Measurements from ENCODE around the gene PPP1CA. TPM values are rescaled to one million over a fixed set of nuclear protein-coding genes. Genes with fewer than 3 reads are reported as not detected.

The PPP1CA gene
- total RNA-seq, 1 experiment from 2014 or later = 169 TPM

GRCh38 chr11:67416416-67417335 is 15.0 kb upstream of the PPP1CA start:
- Histone ChIP-seq H3K27me3 (no peaks in the 10 kb centered on the region; the same call in 1 of the 2 replicates), H3K36me3 (no peaks in the 10 kb centered on the region), H3K4me3 (no peak overlapping the region), H3K27ac (no peak overlapping the region), H3K4me1 (peaks cover 8% of the 10 kb centered on the region; the same call in 1 of the 2 replicates), H3K9me3 (replicated peaks) (no peaks in the 10 kb centered on the region)
- DNase-seq = no peak

DNA sequence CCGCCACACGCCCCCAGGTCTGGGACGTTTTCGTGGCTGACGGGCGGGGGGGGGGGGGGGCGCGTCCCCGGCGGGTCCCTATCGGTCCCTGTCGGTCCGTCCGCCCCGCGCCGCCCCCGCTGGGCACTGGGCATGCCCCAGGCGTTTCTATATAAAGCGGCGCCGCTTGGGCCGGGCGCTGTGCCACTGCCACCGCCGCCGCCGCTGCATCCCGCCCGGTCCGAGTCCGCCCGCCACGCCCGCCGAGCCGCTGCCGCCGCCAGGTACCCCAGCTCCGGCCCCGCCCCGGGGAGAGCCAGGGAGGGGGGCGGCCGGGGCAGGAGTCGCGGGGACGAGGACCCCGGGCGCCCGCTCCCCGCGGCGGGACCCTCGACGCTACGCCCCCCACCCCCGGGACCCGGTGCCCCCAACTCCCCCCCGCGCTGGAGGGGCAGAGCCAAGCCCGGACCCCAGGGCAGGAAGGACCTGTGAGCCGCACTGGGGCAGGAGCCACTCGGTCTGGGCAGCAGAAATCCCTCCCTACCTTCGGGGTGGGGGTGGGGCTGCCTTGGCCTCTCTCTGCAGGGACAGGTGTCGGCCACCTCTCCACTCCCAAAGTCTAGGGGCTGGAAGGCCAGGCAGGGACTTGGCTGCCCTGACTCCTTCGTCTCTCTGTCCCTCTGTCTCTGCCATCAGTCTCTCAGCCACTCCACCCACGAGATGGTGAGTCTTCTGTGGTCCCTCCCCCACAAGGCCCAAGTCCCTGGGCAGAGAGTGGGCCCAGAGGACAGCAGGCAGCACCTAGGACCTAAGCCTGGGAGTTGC is 14.0 kb upstream of the PPP1CA start, which contains the start of gene CARNS1:
Gene CARNS1 (plus strand): TSS at position 178 of the 804 bp plus-strand sequence. CDS start 522 bp downstream, at position 700.
- Histone ChIP-seq H3K36me3 (no peaks in the 10 kb centered on the region), H3K4me3 (no peak within 1 kb of the TSS), H3K27me3 (peaks cover 2% of the 10 kb centered on the region; the same call in 1 of the 2 replicates), H3K27ac (no peak within 1 kb of the TSS), H3K9me3 (replicated peaks) (no peaks in the 10 kb centered on the region), H3K4me1 (peaks cover 8% of the 10 kb centered on the region; the same call in 1 of the 2 replicates)
- DNase-seq = no peak

- Histone ChIP-seq H3K4me3 (no peak overlapping the region), H3K27ac (no peak overlapping the region), H3K36me3 (no peaks in the 10 kb centered on the region), H3K27me3 (peaks cover 23% of the 10 kb centered on the region), H3K9me3 (replicated peaks) (no peaks in the 10 kb centered on the region), H3K4me1 (0 out of 2 replicates have a peak, but pooled peaks cover 5% of the 10 kb centered on the region)
- DNase-seq = peak in 1 of 2 experiments; percentile 34
Observed at GRCh38 chr11:67413266-67413849, 11.7 kb upstream of the PPP1CA start.

- no peaks in the 10 kb centered on the region for H3K36me3 ChIP-seq
- H3K27me3 ChIP-seq = peaks cover 25% of the 10 kb centered on the region
- H3K4me1 ChIP-seq = 0 out of 2 replicates have a peak, but pooled peaks cover 5% of the 10 kb centered on the region
- H3K9me3 ChIP-seq (replicated peaks) = no peaks in the 10 kb centered on the region
- DNase-seq = no peak
- H3K27ac ChIP-seq = no peak overlapping the region
- no peak overlapping the region for H3K4me3 ChIP-seq
Observed at GRCh38 chr11:67412495-67413179, 11.0 kb upstream of the PPP1CA start.

- Histone ChIP-seq H3K4me3 (no peak overlapping the region), H3K9me3 (replicated peaks) (no peaks in the 10 kb centered on the region), H3K27ac (no peak overlapping the region), H3K4me1 (0 out of 2 replicates have a peak, but pooled peaks cover 5% of the 10 kb centered on the region), H3K36me3 (no peaks in the 10 kb centered on the region), H3K27me3 (peaks cover 33% of the 10 kb centered on the region)
- DNase-seq = no peak
Observed at GRCh38 chr11:67411785-67412152, 10.1 kb upstream of the PPP1CA start.

GRCh38 chr11:67410984-67411784 is 9.5 kb upstream of the PPP1CA start:
- H3K9me3 ChIP-seq (replicated peaks) = no peaks in the 10 kb centered on the region
- no peak overlapping the region for H3K27ac ChIP-seq
- H3K4me1 ChIP-seq = 0 out of 2 replicates have a peak, but pooled peaks cover 5% of the 10 kb centered on the region
- H3K36me3 ChIP-seq = no peaks in the 10 kb centered on the region
- DNase-seq = no peak
- peaks cover 33% of the 10 kb centered on the region for H3K27me3 ChIP-seq
- no peak overlapping the region for H3K4me3 ChIP-seq

DNA sequence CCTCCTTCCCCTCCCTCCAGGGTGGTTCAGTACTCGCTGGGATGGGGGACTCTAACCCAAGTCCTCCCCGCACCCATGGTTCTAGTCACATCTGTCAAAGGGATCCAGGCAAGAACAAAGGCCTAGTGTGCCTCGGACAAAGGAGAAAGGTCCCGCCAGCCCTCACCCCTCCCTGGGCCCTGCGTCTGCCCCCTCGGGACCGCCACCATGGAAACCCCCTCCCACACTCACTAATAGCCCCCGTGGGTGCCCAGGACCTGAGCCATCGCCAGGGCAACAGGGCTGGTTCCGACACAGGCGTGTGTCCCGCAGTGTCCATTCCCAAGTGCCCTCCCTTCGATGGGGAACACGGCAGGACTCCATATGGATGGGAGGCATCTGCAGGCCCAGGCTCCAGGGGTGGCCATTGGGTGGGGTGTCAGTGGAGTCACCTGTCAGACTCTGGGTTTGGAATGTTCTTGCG is 8.7 kb upstream of the PPP1CA start:
- DNase-seq = no peak
- H3K4me3 ChIP-seq = no peak overlapping the region
- 0 out of 2 replicates have a peak, but pooled peaks cover 5% of the 10 kb centered on the region for H3K4me1 ChIP-seq
- peaks cover 33% of the 10 kb centered on the region for H3K27me3 ChIP-seq
- H3K27ac ChIP-seq = no peak overlapping the region
- no peaks in the 10 kb centered on the region for H3K36me3 ChIP-seq
- no peaks in the 10 kb centered on the region for H3K9me3 ChIP-seq (replicated peaks)

GRCh38 chr11:67409781-67410368 is 8.2 kb upstream of the PPP1CA start:
- Histone ChIP-seq H3K9me3 (replicated peaks) (no peaks in the 10 kb centered on the region), H3K27ac (no peak overlapping the region), H3K4me3 (no peak overlapping the region), H3K4me1 (0 out of 2 replicates have a peak, but pooled peaks cover 5% of the 10 kb centered on the region), H3K27me3 (peaks cover 33% of the 10 kb centered on the region), H3K36me3 (no peaks in the 10 kb centered on the region)
- DNase-seq = no peak

- Histone ChIP-seq H3K4me3 (no peak overlapping the region), H3K27me3 (peaks cover 33% of the 10 kb centered on the region), H3K27ac (no peak overlapping the region), H3K36me3 (no peaks in the 10 kb centered on the region), H3K9me3 (replicated peaks) (no peaks in the 10 kb centered on the region), H3K4me1 (0 out of 2 replicates have a peak, but pooled peaks cover 5% of the 10 kb centered on the region)
- DNase-seq = no peak
Observed at GRCh38 chr11:67409261-67409666, 7.6 kb upstream of the PPP1CA start.

- Histone ChIP-seq H3K9me3 (replicated peaks) (no peaks in the 10 kb centered on the region), H3K27ac (no peak overlapping the region), H3K4me3 (no peak overlapping the region), H3K4me1 (0 out of 2 replicates have a peak, but pooled peaks cover 5% of the 10 kb centered on the region), H3K27me3 (peaks cover 33% of the 10 kb centered on the region), H3K36me3 (no peaks in the 10 kb centered on the region)
- DNase-seq = no peak
Observed at GRCh38 chr11:67408437-67409200, 7.0 kb upstream of the PPP1CA start.

GRCh38 chr11:67407688-67408163 is 6.1 kb upstream of the PPP1CA start:
- DNase-seq = no peak
- Histone ChIP-seq H3K27me3 (peaks cover 33% of the 10 kb centered on the region), H3K4me3 (no peak overlapping the region), H3K9me3 (replicated peaks) (no peaks in the 10 kb centered on the region), H3K27ac (no peak overlapping the region), H3K4me1 (0 out of 2 replicates have a peak, but pooled peaks cover 3% of the 10 kb centered on the region), H3K36me3 (no peaks in the 10 kb centered on the region)

- Histone ChIP-seq H3K27ac (no peak overlapping the region), H3K4me3 (no peak overlapping the region), H3K4me1 (peaks cover 6% of the 10 kb centered on the region; the same call in 1 of the 2 replicates), H3K36me3 (no peaks in the 10 kb centered on the region), H3K27me3 (peaks cover 33% of the 10 kb centered on the region), H3K9me3 (replicated peaks) (no peaks in the 10 kb centered on the region)
- no peak for DNase-seq
Observed at GRCh38 chr11:67406969-67407687, 5.5 kb upstream of the PPP1CA start.
